H9 (cell line): Measurements from ENCODE around the gene CCDC191. TPM values are rescaled to one million over a fixed set of nuclear protein-coding genes. Genes with fewer than 3 reads are reported as not detected.

Experiments used
- DNase-seq: peaks from one replicate; pipeline ENCODE4 v3.0.0-alpha.2; 2017
- H2AFZ ChIP-seq: one replicate; pipeline ENCODE4 v1.6.1; 2013; ENCODE audit warnings: mild to moderate bottlenecking, low read length, control low read depth, moderate library complexity
- H2AK5ac ChIP-seq: 2 replicates; pipeline ENCODE4 v1.6.1; 2013; ENCODE audit warnings: low read length, control low read depth, mixed read lengths; ENCODE audit not compliant: insufficient read length
- H2BK120ac ChIP-seq: one replicate; pipeline ENCODE4 v1.6.1; 2013; ENCODE audit warnings: low read depth, mild to moderate bottlenecking, low read length, control low read depth, inconsistent platforms; ENCODE audit not compliant: poor library complexity, severe bottlenecking
- H2BK12ac ChIP-seq: 2 replicates; pipeline ENCODE4 v1.6.1; 2013; ENCODE audit warnings: low read length, control low read depth, mixed read lengths, low read depth; ENCODE audit not compliant: insufficient read length
- H2BK15ac ChIP-seq: 2 replicates; pipeline ENCODE4 v1.6.1; 2013; ENCODE audit warnings: low read depth, low read length, control low read depth
- H2BK20ac ChIP-seq: one replicate; pipeline ENCODE4 v1.6.1; 2013; ENCODE audit warnings: low read depth, mild to moderate bottlenecking, low read length, control low read depth, inconsistent platforms; ENCODE audit not compliant: poor library complexity, severe bottlenecking
- H2BK5ac ChIP-seq: 2 replicates; pipeline ENCODE4 v1.6.1; 2013; ENCODE audit warnings: low read length, control low read depth, mixed read lengths; ENCODE audit not compliant: insufficient read length
- H3K14ac ChIP-seq: 2 replicates; pipeline ENCODE4 v1.6.1; 2013; ENCODE audit warnings: low read length, control low read depth; ENCODE audit not compliant: insufficient read depth
- H3K18ac ChIP-seq: 2 replicates; pipeline ENCODE4 v1.6.1; 2013; ENCODE audit warnings: low read depth, mild to moderate bottlenecking, mixed read lengths, low read length, control low read depth; ENCODE audit not compliant: insufficient read length
- H3K23ac ChIP-seq: 2 replicates; pipeline ENCODE4 v1.6.1; 2013; ENCODE audit warnings: low read length, control low read depth, mixed read lengths, low read depth; ENCODE audit not compliant: insufficient read length
- H3K23me2 ChIP-seq: 2 replicates; pipeline ENCODE4 v1.6.1; 2013; ENCODE audit warnings: low read depth, mild to moderate bottlenecking, mixed read lengths, low read length, control low read depth; ENCODE audit not compliant: insufficient read length, poor library complexity, severe bottlenecking
- H3K27ac ChIP-seq: 2 replicates; pipeline ENCODE4 v1.5.1; 2013; ENCODE audit warnings: low read length, control low read depth, mixed read lengths, low read depth; ENCODE audit not compliant: insufficient read length
- H3K27me3 ChIP-seq: 2 replicates; pipeline ENCODE4 v1.6.1; 2013; ENCODE audit warnings: low read length, control low read depth, inconsistent platforms; ENCODE audit not compliant: insufficient read depth
- H3K4ac ChIP-seq: 2 replicates; pipeline ENCODE4 v1.6.1; 2013; ENCODE audit warnings: low read depth, mild to moderate bottlenecking, control low read depth, inconsistent platforms, low read length, moderate library complexity
- H3K4me1 ChIP-seq: 2 replicates; pipeline ENCODE4 v1.6.1; 2013; ENCODE audit warnings: low read length, control low read depth, inconsistent platforms; ENCODE audit not compliant: insufficient read depth
- H3K4me2 ChIP-seq: 2 replicates; pipeline ENCODE4 v1.6.1; 2013; ENCODE audit warnings: low read length, control low read depth, mixed read lengths; ENCODE audit not compliant: insufficient read length, insufficient read depth
- H3K56ac ChIP-seq: 2 replicates; pipeline ENCODE4 v1.6.1; 2013; ENCODE audit warnings: low read depth, mild to moderate bottlenecking, mixed read lengths, low read length, control low read depth; ENCODE audit not compliant: insufficient read length
- H3K79me1 ChIP-seq: 2 replicates; pipeline ENCODE4 v1.6.1; 2013; ENCODE audit warnings: low read depth, mild to moderate bottlenecking, moderate library complexity, low read length, control low read depth, inconsistent platforms; ENCODE audit not compliant: insufficient read depth, poor library complexity, severe bottlenecking
- H3K79me2 ChIP-seq: 2 replicates; pipeline ENCODE4 v1.6.1; 2013; ENCODE audit warnings: low read length, control low read depth, inconsistent platforms; ENCODE audit not compliant: insufficient read depth
- H3K9ac ChIP-seq: 2 replicates; pipeline ENCODE4 v1.6.1; 2013; ENCODE audit warnings: low read length, control low read depth, mixed read lengths; ENCODE audit not compliant: insufficient read length; ENCODE audit errors: extremely low read depth
- H3K9me3 ChIP-seq: one replicate; pipeline ENCODE4 v1.6.1; 2013; ENCODE audit warnings: low read depth, low read length, inconsistent platforms; ENCODE audit not compliant: control insufficient read depth
- H3T11ph ChIP-seq: one replicate; pipeline ENCODE4 v1.6.1; 2013; ENCODE audit warnings: mild to moderate bottlenecking, low read length, control low read depth, inconsistent platforms
- H4K20me1 ChIP-seq: one replicate; pipeline ENCODE4 v1.6.1; 2013; ENCODE audit not compliant: control insufficient read depth, insufficient read length, insufficient read depth
- H4K5ac ChIP-seq: 2 replicates; pipeline ENCODE4 v1.6.1; 2013; ENCODE audit warnings: low read depth, mild to moderate bottlenecking, mixed read lengths, low read length, control low read depth; ENCODE audit not compliant: insufficient read length
- H4K8ac ChIP-seq: replicated peaks from 2 replicates; pipeline ENCODE4 v1.6.1; 2013; ENCODE audit warnings: low read length, control low read depth, mixed read lengths, low read depth; ENCODE audit not compliant: insufficient read length
- H4K91ac ChIP-seq: 2 replicates; pipeline ENCODE4 v1.6.1; 2013; ENCODE audit warnings: low read depth, mild to moderate bottlenecking, moderate library complexity, mixed read lengths, low read length, control low read depth; ENCODE audit not compliant: insufficient read length
- H3K27ac Mint-ChIP-seq, 3 experiments: 2 replicates in 2 of 3; 3 replicates in 1 of 3; pipeline ENCODE4 v1.8.0; 2020 to 2021; ENCODE audit warnings: mixed read lengths in 3 of 3, mild to moderate bottlenecking in 1 of 3, moderate library complexity in 1 of 3
- H3K27me3 Mint-ChIP-seq: 2 replicates; pipeline ENCODE4 v1.8.0; 2021; ENCODE audit warnings: low read depth, mild to moderate bottlenecking, moderate library complexity, mixed read lengths
- H3K36me3 Mint-ChIP-seq, 3 experiments: 2 replicates in 2 of 3; 3 replicates in 1 of 3; pipeline ENCODE4 v1.8.0; 2020 to 2021; ENCODE audit warnings: low read depth in 3 of 3, mixed read lengths in 3 of 3; ENCODE audit not compliant: insufficient read depth in 1 of 3
- H3K4me1 Mint-ChIP-seq, 2 experiments: 2 replicates each; pipeline ENCODE4 v1.8.0; 2020; ENCODE audit warnings: mixed read lengths in 2 of 2
- H3K4me3 Mint-ChIP-seq, 2 experiments: 2 replicates in 1 of 2; 3 replicates in 1 of 2; pipeline ENCODE4 v1.8.0; 2020 to 2021; ENCODE audit warnings: mild to moderate bottlenecking in 2 of 2, mixed read lengths in 2 of 2, moderate library complexity in 1 of 2
- H3K9me3 Mint-ChIP-seq, 2 experiments: 2 replicates in 1 of 2; 3 replicates in 1 of 2; pipeline ENCODE4 v1.8.0; 2020; ENCODE audit warnings: mild to moderate bottlenecking in 2 of 2, mixed read lengths in 2 of 2, moderate library complexity in 1 of 2
- WGBS: extraction: QIAGEN DNeasy Blood & Tissue Kit; methylation state at CpG from one replicate; pipeline ENCODE4 v1.1.7; 2013; ENCODE audit warnings: missing lambda C conversion rate, low lambda C conversion rate, mixed read lengths; ENCODE audit not compliant: insufficient read length; ENCODE audit errors: extremely low coverage; 5-methylcytosine and 5-hydroxymethylcytosine counted together
- total RNA-seq: library from RNA; stranded (reverse); gene quantifications from 2 replicates; pipeline ENCODE4 v1.2.1, GENCODE V29; 2021
- TF ChIP-seq, protein P1 (sequence below): fragments of 200-600 bp; sonication (generic); conservative IDR thresholded peaks from 3 replicates; pipeline ENCODE4 v1.8.0; 2021; ENCODE audit warnings: antibody characterized with exemption, mild to moderate bottlenecking

Gene CCDC191
- total RNA-seq, 1 experiment from 2014 or later: 0.68 TPM

DNA sequence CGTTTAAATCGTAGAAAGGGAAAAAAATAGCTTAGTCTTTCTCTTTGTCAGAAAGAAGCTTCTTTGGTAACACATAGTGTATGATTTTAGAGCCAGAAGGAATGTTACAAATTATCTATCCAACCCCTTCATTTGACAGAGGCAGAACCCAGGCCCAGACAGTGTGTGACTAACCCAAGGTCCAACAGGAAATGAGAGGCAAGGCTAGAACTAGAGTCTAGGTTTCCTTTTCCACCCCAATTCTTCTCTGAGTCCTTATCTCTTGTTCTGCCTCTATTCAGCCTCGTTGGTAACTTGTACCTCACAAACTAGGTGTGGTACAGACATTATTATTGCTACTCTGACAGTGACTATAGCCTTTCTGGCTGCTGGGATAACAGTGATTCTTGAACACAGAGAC lies 39.5 kb upstream of the CCDC191 start:
- H3T11ph ChIP-seq: no peak overlapping the region
- no peak overlapping the region for H2BK120ac ChIP-seq
- H3K9me3 ChIP-seq: no peaks in the 10 kb centered on the region
- no peak overlapping the region for H2BK15ac ChIP-seq
- no CpG with 5 or more reads among the region's 3 CpGs for WGBS
- H3K56ac ChIP-seq: no peak overlapping the region
- Mint-ChIP-seq H3K4me1 (peaks cover 6% of the 10 kb centered on the region in 2 experiments), H3K27ac (no peak overlapping the region), H3K27me3 (no peaks in the 10 kb centered on the region), H3K36me3 (no peaks in the 10 kb centered on the region), H3K9me3 (no peaks in the 10 kb centered on the region), H3K4me3 (no peak overlapping the region)
- H2AFZ ChIP-seq: no peak overlapping the region
- DNase-seq: no peak
- H3K14ac ChIP-seq: no peak overlapping the region
- no peaks in the 10 kb centered on the region for H4K20me1 ChIP-seq
- H3K79me1 ChIP-seq: no peaks in the 10 kb centered on the region
- no peak overlapping the region for H2AK5ac ChIP-seq
- TF ChIP-seq, protein P1, sequence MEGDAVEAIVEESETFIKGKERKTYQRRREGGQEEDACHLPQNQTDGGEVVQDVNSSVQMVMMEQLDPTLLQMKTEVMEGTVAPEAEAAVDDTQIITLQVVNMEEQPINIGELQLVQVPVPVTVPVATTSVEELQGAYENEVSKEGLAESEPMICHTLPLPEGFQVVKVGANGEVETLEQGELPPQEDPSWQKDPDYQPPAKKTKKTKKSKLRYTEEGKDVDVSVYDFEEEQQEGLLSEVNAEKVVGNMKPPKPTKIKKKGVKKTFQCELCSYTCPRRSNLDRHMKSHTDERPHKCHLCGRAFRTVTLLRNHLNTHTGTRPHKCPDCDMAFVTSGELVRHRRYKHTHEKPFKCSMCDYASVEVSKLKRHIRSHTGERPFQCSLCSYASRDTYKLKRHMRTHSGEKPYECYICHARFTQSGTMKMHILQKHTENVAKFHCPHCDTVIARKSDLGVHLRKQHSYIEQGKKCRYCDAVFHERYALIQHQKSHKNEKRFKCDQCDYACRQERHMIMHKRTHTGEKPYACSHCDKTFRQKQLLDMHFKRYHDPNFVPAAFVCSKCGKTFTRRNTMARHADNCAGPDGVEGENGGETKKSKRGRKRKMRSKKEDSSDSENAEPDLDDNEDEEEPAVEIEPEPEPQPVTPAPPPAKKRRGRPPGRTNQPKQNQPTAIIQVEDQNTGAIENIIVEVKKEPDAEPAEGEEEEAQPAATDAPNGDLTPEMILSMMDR: no peak
- no peak overlapping the region for H4K91ac ChIP-seq
- no peak overlapping the region for H2BK20ac ChIP-seq
- H3K4me2 ChIP-seq: no peak overlapping the region
- H3K9ac ChIP-seq: no peak overlapping the region
- H3K4ac ChIP-seq: no peak overlapping the region
- H3K27ac ChIP-seq: no peak overlapping the region
- no peaks in the 10 kb centered on the region for H3K4me1 ChIP-seq
- H3K79me2 ChIP-seq: no peaks in the 10 kb centered on the region
- H4K8ac ChIP-seq: no peak overlapping the region
- no peak overlapping the region for H2BK12ac ChIP-seq
- H3K23ac ChIP-seq: no peak overlapping the region
- H4K5ac ChIP-seq: no peak overlapping the region
- no peak overlapping the region for H3K18ac ChIP-seq
- no peaks in the 10 kb centered on the region for H3K27me3 ChIP-seq
- H2BK5ac ChIP-seq: no peak overlapping the region
- no peaks in the 10 kb centered on the region for H3K23me2 ChIP-seq
